NCI-H146 treated with DMSO at 0.1 percent for 48 hours (cell line): ENCODE results near the gene IRGC.
A peak's percentile ranks its signal among the peaks of the same experiment; 100 is the strongest.

ENCODE experiments used
- DNase-seq: peaks from one replicate; lab custom pipeline; 2025; ENCODE audit not compliant: unreplicated experiment; lab: John Stamatoyannopoulos, UW

Gene IRGC

DNA sequence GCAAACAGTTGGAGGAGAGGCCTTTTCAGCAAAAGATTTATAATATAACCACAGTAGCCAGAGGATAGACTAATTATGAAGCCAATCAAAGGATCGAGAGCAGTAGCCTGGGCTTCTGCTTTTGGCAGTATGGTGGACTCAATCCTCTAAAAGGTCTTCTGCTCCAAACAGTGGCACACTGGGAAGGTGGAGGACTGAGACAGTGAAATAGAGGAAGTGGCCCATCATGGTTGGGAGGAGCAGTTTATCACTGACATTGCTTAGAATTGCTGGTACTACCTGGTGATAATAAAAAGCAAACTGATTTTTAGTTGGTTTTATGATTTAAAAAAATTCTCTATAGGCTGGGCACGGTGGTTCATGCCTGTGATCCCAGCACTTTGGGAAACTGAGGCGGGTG is 25.0 kb upstream of the IRGC start:
- no peak for DNase-seq

DNA sequence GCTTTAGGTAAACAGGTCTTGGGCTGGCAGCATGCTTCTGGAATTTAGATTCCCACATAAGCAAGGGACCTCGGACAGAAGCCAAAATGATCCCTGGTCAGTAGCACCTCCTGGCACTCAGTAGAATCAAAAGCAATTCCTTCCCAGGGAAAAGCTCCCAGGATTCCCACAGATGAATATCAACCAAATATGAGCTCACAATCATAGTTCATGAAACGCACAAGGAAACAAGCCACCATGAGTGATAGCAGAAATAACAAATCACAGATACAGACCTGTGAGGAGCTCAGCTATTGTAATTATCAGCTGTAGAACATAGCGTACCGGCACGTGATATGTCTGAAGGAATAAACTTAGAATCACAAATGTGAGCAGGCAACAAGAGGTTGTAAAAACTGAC is 24.1 kb upstream of the IRGC start:
- DNase-seq = no peak

DNA sequence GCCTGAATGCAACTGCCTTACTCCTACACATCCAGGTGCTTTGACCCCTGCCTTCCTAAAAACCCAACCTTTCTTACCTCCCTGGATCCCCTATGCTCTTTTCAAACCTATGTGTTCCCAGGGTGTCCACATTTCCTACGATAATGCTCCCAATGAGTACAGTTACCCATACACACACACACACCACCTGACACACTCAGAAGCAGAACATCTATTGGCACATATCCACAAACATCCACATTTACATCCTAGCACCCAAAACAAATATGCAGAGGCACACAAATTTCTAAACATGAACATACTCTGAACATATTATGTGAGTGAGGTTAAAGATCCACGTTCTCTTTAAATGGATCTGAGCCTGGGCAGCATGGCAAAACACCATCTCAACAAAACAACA is 23.5 kb upstream of the IRGC start:
- no peak for DNase-seq

DNA sequence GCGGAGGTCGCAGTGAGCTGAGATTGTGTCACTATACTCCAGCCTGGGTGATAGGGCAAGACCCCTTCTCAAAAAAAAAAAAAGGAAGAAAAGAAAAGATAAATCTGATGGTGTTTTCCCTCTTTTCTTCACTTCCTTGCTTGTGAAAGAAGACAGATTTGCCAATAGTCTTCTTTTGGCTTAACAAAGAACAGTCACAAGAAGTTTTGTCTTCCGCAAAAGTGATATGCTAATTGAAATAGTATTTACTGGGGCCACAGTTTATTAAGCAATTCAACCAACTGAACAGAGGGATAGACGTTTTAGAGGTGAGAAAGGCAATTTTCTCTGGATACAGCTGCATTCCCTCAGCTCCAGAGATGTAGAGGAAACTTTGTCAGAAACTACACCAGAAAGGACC is 23.0 kb upstream of the IRGC start:
- no peak for DNase-seq

DNA sequence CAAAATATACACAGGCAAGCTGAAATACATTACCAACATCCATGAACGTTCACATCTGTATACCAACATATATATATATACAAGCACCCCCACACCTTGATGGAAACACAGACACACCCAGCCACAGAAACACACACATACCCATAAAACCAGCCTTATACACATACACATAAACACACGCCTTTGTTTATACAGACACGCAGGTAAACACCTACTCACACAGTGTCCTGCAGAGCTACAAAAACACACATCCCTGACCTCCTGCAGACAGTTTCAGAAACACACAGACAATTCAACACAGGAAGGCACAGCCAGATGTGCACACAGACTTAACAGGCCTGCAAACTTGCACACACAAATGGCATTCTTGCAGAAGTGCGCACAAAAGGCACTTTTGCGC is 21.3 kb upstream of the IRGC start:
- DNase-seq = no peak

DNA sequence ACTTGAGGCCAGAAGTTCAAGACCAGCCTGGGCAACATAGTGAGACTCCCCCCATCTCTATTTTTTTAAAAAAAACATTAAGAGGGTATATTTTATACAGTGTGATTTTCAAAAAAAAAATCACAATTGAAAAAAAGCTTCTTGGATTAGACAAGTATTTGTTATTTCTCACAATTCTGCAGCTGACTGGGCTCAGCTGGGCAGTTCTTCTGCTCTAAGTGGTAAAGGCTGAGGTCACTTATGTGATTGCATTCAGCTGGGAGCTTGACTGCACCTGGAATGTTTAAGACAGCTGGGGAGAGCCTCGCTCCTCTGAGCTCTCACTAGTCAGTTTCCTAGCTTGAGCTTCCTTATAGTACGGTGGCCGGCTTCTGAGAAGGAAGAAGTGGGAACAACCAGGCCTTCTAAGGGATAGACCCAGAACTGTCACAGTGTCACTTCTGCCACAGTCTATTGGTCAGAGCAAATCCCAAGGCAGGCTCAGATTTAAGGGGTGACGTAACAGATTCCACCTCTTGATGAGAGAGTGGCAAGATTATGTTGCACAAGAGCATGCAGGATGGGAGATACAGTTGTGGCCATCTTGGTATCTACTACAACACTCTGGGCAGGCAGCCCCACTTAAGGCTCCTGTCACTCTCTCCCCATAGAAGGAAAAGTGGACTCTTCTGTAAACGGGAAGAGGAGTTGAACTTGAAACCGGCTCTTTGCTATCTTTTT is 19.7 kb upstream of the IRGC start:
- DNase-seq = no peak

DNA sequence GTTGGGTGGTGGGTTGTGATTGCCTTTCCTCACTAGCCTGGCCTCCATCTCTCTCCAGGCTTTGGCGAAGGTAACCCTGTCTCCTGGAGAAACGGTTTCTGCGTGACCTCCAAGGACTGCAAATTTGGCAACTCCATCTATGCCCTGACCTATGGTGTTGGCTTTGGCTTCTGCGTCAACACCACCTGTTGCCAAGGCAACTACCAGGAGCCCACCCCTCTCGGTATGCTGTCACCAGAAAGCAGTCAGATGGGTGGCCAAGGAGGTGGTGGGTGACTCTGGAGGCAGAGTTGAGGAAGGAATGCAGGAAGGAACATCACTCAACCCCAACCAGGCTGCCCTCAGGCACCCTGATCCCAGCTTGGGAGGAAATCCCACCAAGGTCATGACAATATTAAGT is 18.6 kb upstream of the IRGC start:
- no peak for DNase-seq

DNA sequence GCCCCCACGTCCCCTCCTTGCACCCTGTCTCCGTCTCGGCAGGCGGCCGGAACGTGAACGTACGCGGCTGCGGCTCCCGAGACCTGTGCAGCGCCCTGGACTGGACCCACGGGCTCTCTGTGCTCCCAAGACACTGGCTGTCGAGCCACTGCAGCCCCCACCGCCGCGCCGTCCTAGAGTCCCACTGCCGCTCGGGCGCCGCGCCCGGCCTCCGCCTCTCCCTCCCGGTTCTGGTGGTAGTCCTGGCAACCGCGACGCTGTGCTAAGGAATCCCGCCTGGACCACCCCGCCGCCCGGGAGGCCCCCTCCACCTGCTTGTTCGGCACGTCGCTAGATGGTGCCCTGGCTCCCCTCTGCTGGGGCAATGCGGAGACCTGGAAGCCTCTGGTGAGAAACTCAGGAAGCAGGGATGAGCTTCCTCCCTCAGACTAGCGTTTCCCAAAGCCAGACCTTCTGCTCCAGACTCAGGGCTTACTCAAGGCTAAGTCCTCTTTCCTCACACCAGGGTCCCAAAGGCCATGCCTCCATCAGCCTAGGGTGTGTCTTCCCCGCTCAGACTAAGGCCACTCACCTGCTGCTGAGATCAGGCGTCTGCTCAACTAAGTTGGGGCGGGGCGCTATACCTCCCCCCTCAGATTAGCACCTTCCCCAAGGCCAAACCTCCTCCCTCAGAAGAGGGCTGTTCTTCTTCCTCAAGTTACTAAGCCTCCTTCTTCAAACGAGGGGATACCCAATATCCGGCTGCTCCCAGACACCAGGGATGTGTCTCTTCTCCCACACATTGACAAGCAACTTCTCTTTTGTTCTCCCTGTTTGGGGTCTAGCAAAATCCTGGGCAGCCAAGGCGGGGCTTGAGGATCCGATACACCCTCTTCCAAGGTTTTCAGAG is 16.1 kb upstream of the IRGC start:
- peak; percentile 8 for DNase-seq

DNA sequence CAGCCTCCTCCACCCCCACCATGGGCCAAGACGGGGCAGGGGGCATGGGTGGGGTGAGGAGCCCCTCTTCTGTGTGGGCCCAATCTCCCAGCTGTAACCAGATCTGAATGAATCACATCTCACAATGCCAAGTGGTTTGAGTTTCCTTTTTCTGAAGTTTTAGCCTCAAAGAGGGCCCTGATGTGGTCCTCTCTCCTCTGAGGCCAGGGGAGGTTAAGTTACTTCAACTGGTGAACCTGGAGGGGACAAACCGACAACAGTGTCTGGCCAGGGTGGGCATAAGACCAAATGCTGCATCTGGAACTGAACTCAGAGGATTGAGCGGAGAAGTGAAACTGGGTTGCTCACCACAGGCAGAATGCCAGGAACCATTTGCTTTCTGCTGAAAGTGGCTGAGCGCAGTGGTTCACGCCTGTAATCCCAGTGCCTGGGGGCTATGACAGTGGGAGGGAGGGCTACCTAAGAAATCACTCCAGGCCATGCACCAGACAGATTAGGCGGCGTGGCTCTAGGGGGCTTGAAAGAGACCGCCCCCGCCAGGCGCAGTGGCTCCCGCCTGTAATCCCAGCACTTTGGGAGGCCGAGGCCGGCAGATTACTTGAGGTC is 15.4 kb upstream of the IRGC start:
- no peak for DNase-seq

DNA sequence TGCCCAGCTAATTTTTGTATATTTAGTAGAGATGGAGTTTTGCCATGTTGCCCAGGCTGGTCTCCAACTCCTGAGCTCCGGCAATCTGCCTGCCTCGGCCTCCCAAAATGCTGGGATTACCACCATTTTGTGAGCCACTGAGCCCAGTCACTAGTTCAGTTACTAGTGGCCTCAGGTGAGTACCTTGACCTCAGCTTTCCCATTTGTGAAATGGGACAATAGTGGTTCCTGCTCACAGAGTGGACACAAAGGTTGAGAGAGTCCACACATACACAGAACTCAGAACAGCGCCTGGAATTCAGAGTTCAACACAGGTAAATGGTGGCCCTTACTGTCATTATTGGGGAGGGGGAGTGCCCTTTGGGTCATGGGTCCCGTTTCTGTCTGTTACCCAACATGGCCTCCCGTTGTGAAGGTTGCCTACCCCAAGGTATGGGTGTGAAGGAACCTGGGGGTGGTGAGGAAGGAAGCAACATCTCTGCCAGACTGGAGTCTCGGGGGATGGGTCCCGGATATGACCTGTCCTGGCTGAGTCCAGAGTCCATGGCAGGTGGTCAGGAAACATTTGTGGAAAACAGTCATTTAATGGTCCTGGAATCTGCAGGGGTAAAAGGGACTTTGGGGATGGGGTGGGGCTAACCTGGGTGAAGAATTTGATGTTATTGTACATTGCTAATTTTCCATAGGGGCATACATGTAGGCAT is 11.7 kb upstream of the IRGC start:
- DNase-seq = no peak

DNA sequence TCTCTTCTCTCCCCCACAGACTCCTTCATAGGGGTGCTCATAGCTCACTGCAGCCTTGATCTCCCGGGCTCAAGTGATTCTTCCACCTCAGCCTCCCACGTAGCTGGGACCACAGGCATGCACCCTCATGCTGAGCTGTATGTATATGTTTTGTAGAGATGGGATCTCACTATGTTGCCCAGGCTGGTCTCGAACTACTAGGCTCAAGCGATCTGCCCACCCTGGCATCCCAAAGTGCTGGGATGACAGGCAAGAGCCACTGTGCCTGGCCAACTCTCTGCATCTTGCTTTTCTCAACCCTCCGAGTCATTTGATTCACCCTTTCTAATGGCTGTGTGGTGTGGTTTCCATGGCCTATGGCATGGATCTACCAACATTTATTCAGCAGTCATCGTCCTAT is 10.1 kb upstream of the IRGC start:
- no peak for DNase-seq

DNA sequence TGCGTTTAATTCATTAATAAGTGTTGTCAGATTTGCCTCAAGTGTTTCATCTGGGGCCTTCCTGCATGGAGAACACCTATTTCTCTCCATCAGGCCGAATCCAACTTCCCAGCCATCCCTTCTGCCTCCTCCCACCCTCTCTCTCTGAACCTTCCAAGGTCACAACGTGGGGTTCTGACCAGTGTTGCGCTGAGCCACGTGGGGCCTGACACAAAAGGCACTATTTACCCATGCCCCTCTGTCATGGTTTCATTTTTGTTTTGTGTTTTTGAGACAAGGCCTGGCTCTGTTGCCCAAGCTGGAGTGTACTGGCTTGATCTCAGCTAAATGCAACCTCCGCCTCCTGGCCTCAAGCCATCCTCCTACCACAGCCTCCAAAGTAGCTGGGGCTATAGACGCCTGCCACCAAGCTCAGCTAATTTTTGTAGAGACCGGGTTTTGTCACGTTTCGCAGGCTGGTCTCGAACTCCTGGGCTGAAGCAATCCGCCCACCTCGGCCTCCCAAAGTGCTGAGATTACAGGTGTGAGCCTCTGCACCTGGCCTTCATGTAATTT is 8.6 kb upstream of the IRGC start:
- no peak for DNase-seq

DNA sequence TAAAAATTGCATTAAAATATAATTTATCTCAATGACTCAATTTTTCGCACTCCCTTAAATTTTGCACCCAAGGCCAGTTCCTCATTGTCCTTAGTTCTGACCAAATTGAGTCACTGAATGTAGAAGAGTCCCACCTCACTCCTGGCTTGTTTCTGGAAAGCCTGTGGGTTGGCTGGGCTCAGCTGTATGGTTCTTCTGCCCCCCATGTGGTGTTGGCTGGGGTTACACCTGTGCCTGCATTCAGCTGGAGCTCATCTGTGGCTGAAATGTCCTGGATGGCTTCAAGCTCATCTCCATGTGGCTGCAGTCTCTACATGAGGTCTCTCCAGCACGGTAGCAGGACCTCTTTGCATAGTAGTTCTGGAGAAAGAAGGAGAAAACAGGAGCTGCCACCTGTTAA is 7.2 kb upstream of the IRGC start:
- DNase-seq = no peak

DNA sequence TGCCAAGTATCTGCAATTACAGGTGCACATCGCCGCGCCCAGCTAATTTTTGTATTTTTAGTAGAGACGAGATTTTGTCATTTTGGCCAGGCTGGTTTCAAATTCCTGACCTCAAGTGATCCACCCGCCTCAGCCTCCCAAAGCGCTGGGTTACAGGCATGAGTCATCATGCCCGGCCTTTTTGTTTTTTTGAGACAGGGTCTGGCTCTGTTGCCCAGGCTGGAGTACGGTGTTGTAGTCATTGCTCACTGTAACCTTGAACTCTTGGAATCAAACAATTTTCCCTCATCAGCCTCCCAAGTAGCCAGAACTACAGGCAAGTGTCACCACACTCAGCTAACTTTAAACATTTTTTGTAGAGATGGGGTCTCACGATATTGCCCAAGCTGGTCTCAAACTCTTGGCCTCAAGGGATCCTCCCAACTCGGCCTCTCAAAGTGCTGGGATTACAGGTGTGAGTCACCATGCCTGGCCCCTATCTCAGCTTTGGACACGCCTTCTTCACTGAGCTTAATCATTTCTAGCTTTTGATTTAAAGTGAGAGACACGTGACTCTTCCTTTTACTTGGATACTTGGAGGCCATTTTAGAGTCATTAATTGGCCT is 4.0 kb upstream of the IRGC start:
- no peak for DNase-seq

DNA sequence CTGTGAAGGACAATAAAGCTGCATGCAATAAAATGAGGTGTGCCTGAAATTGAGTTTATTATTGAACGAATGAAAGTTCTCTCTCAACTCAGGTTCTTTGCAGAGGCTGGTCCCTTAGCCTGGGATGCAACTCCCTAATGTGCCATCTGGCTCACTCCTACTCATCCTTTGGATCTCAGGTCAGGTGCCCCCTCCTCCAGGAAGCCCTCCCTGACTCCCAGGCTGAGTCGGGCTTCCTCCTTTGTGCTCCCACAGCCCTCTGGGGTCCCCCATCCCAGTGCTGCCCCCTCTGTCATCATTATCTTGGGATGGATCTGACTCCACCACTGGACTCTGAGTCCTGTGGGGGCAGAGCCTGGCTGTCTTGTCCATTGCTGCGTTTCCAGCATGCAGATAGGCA is 2.7 kb upstream of the IRGC start:
- no peak for DNase-seq

DNA sequence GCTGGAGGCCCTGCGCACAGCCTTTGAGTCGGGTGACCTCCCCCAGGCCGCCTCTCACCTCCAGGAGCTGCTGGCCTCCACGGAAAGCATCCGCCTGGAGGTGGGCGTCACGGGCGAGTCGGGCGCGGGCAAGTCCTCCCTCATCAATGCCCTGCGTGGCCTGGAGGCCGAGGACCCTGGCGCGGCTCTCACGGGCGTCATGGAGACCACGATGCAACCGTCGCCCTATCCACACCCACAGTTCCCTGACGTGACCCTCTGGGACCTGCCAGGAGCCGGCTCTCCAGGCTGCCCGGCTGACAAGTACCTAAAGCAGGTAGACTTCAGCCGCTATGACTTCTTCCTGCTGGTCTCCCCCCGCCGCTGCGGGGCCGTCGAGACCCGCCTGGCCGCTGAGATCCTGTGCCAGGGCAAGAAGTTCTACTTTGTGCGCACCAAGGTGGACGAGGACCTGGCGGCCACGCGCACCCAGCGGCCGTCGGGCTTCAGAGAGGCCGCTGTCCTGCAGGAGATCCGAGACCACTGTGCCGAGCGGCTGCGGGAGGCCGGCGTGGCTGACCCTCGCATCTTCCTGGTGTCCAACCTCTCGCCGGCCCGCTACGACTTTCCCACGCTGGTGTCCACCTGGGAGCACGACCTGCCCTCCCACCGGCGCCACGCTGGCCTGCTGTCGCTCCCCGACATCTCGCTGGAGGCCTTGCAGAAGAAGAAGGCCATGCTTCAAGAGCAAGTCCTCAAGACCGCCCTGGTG is 2.9 kb downstream of the IRGC start:
- DNase-seq = no peak

DNA sequence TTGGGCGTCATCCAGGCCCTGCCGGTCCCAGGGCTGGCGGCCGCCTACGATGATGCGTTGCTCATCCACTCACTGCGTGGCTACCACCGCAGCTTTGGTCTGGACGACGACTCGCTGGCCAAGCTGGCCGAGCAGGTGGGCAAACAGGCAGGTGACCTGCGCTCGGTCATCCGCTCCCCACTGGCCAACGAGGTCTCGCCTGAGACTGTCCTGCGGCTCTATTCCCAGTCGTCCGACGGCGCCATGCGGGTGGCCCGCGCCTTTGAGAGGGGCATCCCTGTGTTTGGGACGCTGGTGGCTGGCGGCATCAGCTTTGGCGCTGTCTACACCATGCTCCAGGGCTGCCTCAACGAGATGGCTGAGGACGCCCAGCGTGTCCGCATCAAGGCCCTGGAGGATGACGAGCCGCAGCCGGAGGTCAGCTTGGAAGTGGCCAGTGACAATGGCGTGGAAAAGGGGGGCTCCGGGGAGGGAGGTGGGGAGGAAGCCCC is 3.5 kb downstream of the IRGC start:
- no peak for DNase-seq

DNA sequence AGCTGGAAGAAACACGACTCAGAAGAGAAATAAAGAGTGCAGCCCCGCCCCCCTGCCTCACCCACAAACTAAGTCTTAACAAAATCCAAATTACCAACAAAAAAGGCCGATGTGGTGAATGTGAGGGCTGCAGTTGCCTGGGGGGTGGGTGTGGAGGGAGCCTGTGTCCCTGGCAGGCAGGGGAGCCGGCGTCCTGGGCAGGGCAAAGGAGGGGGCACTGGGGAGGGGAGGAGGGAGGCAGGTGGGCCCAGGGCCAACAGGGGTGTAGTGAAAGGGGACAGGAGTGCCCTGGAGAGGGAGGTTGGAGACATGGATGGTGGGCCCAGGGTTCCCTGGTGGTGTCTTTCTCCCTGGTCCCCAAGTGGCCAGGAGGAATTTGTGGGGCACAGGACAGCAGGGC is 4.0 kb downstream of the IRGC start:
- DNase-seq = no peak

DNA sequence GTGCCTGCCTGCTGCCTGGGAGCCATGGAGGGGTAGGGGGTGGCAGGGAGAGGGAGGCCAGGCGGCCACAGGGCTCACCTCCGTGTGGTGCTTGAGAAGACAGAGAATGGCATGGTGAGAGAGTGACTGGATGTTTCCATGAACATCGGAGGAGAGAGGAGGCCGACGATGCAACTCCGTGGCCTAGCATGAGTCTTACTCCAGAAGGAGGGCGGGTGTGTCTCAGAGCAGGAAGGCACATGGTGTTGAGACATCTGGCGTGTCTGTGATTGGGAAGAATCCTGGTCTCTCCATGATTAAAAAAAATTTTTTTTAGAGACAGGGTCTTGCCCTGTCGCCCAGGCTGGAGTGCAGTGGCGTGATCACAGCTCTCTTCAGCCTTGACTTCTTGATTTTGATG is 5.1 kb downstream of the IRGC start:
- DNase-seq = no peak

DNA sequence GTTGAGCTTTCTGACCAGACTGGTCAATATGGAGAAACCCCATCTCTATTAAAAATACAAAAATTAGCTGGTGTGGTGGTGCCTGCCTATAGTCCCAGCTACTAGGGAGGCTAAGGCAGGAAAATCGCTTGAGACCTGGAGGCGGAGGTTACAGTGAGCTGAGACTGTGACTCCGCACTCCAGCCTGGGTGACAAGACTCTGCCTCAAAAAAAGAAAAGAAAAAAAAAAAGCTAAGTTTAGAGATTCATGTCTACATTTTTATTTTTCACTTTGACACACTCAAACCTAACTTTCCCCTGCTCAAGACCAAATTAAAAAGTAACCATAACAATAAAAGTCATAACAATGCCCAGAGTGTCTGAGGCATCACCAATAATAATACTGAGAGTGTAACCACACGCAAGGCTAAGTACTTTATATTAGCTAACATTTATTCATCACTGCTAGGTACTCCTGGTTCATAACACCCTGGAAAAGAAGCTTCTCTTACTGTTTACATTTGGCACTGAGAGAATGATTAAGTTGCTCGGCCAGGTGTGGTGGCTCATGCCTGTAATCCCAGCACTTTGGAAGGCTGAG is 5.7 kb downstream of the IRGC start:
- no peak for DNase-seq
